ENCODE measurements around the gene C18orf54.

Gene C18orf54

DNA sequence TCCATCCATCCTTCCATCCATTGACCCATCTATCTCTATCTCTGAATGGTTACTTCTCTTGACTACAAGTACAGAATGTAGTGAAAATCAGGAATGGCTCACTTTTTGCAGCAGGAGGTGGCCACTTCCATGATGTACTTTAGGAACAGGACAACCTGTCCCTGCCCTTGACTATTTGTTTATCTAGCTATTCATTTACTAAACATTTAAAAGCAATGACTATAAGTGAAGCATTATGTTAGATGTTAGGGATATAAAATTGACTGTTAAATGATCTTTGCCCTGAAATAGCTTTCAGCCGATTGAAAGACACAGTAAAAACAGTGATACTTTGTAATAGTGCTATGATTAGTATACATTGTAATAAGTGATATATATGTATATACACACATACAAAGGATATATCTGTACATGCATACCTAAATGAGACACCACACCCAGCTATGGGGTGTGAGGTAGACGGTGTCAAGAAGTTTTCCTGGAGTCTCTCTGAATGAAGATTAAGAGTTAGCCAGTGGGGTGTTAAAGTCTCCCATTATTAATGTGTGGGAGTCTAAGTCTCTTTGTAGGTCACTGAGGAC is 68.5 kb downstream of the C18orf54 start:
- no peak overlapping the region for H3K4me3 ChIP-seq (replicated peaks; ENCODE audit: low read depth, low read length)
- no peaks in the 10 kb centered on the region for H3K27me3 ChIP-seq (replicated peaks; ENCODE audit: control insufficient read depth, insufficient read depth, low read length)
- TF ChIP-seq, protein P1, sequence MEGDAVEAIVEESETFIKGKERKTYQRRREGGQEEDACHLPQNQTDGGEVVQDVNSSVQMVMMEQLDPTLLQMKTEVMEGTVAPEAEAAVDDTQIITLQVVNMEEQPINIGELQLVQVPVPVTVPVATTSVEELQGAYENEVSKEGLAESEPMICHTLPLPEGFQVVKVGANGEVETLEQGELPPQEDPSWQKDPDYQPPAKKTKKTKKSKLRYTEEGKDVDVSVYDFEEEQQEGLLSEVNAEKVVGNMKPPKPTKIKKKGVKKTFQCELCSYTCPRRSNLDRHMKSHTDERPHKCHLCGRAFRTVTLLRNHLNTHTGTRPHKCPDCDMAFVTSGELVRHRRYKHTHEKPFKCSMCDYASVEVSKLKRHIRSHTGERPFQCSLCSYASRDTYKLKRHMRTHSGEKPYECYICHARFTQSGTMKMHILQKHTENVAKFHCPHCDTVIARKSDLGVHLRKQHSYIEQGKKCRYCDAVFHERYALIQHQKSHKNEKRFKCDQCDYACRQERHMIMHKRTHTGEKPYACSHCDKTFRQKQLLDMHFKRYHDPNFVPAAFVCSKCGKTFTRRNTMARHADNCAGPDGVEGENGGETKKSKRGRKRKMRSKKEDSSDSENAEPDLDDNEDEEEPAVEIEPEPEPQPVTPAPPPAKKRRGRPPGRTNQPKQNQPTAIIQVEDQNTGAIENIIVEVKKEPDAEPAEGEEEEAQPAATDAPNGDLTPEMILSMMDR (IDR thresholded peaks at IDR 0.05; ENCODE audit: insufficient read depth, low read length, poor library complexity, severe bottlenecking): no peak
- no peaks in the 10 kb centered on the region for H3K36me3 ChIP-seq (ENCODE audit: control insufficient read depth, insufficient read depth, low read length)
- no peak for DNase-seq (ENCODE audit: extremely low read depth, insufficient read length)

Measured in GM06990 (cell line).